ENCODE data around the gene CD6.

- TF ChIP-seq EZH2 (IDR thresholded peaks at IDR 0.05; ENCODE audit: low read length) (no peak), CTCF (optimal IDR thresholded peaks at IDR 0.05 in 1 of 3, IDR thresholded peaks at IDR 0.05 in 1 of 3, conservative IDR thresholded peaks at IDR 0.05 in 1 of 3; ENCODE audit: extremely low read depth in 1 of 3, insufficient read depth in 2 of 3, low read length in 3 of 3) (no peak)
Observed at GRCh38 chr11:60947700-60948099, 23.8 kb upstream of the CD6 start.

All from keratinocyte (primary cell).